HEK293T (cell line): ENCODE measurements around the gene ZDHHC16.

Source experiments
- CTCF ChIA-PET: fragments of 350-600 bp; formaldehyde crosslinking; extraction: SDS; loops from one replicate; lab custom pipeline; 2021; ENCODE audit warnings: antibody characterized with exemption, inconsistent platforms; lab: Yijun Ruan, JAX
- POLR2A ChIA-PET: fragments of 350-600 bp; formaldehyde crosslinking; extraction: SDS; loops from one replicate; lab custom pipeline; 2020; ENCODE audit warnings: antibody characterized with exemption, inconsistent platforms; lab: Yijun Ruan, JAX
- DNase-seq: peaks from one replicate; pipeline ENCODE4 v3.0.0; 2012; ENCODE audit warnings: mixed read lengths; ENCODE audit errors: extremely low spot score
- ARNT ChIP-seq: fragments of 450-650 bp; IDR thresholded peaks from 2 replicates; pipeline ENCODE4 v1.6.1; 2017; ENCODE audit warnings: mild to moderate bottlenecking
- BHLHE40 ChIP-seq: fragments of 450-650 bp; IDR thresholded peaks from 2 replicates; pipeline ENCODE4 v1.6.1; 2016; ENCODE audit warnings: mild to moderate bottlenecking, moderate library complexity, borderline replicate concordance
- CTBP1 ChIP-seq: fragments of 450-650 bp; IDR thresholded peaks from 2 replicates; pipeline ENCODE4 v1.6.1; 2016; ENCODE audit warnings: borderline replicate concordance
- ELF4 ChIP-seq: fragments of 450-650 bp; IDR thresholded peaks from 2 replicates; pipeline ENCODE4 v1.6.1; 2017; ENCODE audit warnings: antibody characterized with exemption
- FOXA1 ChIP-seq: fragments of 450-650 bp; IDR thresholded peaks from 2 replicates; pipeline ENCODE4 v1.6.1; 2016; ENCODE audit warnings: mild to moderate bottlenecking
- FOXK2 ChIP-seq: fragments of 450-650 bp; IDR thresholded peaks from 2 replicates; pipeline ENCODE4 v1.6.1; 2016; ENCODE audit warnings: mild to moderate bottlenecking
- FOXM1 ChIP-seq: fragments of 450-650 bp; IDR thresholded peaks from 2 replicates; pipeline ENCODE4 v1.6.1; 2017; ENCODE audit warnings: mild to moderate bottlenecking, borderline replicate concordance
- HDGF ChIP-seq: fragments of 450-650 bp; IDR thresholded peaks from 2 replicates; pipeline ENCODE4 v1.6.1; 2017; ENCODE audit warnings: antibody characterized with exemption, borderline replicate concordance
- L3MBTL2 ChIP-seq: fragments of 450-650 bp; conservative IDR thresholded peaks from 2 replicates; pipeline ENCODE4 v1.6.1; 2016; ENCODE audit warnings: mild to moderate bottlenecking
- LEF1 ChIP-seq: fragments of 450-650 bp; IDR thresholded peaks from 2 replicates; pipeline ENCODE4 v1.6.1; 2017; ENCODE audit warnings: mild to moderate bottlenecking, borderline replicate concordance
- NFRKB ChIP-seq: fragments of 450-650 bp; IDR thresholded peaks from 2 replicates; pipeline ENCODE4 v1.6.1; 2016; ENCODE audit warnings: mild to moderate bottlenecking, moderate library complexity
- SP1 ChIP-seq: fragments of 450-650 bp; IDR thresholded peaks from 2 replicates; pipeline ENCODE4 v1.6.1; 2017
- SUZ12 ChIP-seq: fragments of 450-650 bp; IDR thresholded peaks from 2 replicates; pipeline ENCODE4 v1.6.1; 2016; ENCODE audit warnings: mild to moderate bottlenecking
- TARDBP ChIP-seq: fragments of 450-650 bp; IDR thresholded peaks from 2 replicates; pipeline ENCODE4 v1.6.1; 2016
- ZNF384 ChIP-seq: fragments of 450-650 bp; IDR thresholded peaks from 2 replicates; pipeline ENCODE4 v1.6.1; 2016
- TF ChIP-seq, protein P1 (sequence below): fragments of 450-650 bp; IDR thresholded peaks from 2 replicates; pipeline ENCODE4 v1.6.1; 2016

The ZDHHC16 gene

DNA sequence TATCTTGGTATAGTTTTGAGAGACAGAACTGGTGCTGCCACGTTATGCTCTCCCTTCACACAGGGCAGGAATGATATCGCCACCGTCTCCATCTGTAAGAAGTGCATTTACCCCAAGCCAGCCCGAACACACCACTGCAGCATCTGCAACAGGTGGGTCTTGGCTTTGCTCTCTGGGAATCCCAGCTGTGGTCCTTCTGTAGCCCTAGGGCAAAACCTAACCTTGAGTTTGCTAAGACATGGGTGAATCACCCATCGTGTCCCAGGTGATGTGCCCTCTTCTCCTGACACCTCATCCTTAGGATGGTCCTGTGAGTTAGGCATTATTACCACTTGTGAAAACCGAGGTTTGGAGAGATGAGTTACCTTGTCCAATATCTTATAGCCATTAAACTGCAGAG is 6.4 kb downstream of the ZDHHC16 start:
- TF ChIP-seq ARNT (no peak), SUZ12 (no peak), FOXM1 (no peak), LEF1 (no peak), HDGF (no peak), BHLHE40 (no peak), ELF4 (no peak), L3MBTL2 (no peak), SP1 (no peak), FOXA1 (no peak), ZNF384 (no peak), TARDBP (no peak), NFRKB (no peak), FOXK2 (no peak)
- TF ChIP-seq, protein P1, sequence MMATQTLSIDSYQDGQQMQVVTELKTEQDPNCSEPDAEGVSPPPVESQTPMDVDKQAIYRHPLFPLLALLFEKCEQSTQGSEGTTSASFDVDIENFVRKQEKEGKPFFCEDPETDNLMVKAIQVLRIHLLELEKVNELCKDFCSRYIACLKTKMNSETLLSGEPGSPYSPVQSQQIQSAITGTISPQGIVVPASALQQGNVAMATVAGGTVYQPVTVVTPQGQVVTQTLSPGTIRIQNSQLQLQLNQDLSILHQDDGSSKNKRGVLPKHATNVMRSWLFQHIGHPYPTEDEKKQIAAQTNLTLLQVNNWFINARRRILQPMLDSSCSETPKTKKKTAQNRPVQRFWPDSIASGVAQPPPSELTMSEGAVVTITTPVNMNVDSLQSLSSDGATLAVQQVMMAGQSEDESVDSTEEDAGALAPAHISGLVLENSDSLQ = no peak
- ChIA-PET CTCF (interaction anchor here (0.6 kb wide), 1 partner anchor 12 kb away, joined by 3 read pairs; no protein-coding TSS in a partner anchor), POLR2A (interaction anchor here (1.2 kb wide), 1 partner anchor 46 kb away, joined by 3 read pairs; the partner anchor contains the start of gene UBTD1)
- no peak for DNase-seq

DNA sequence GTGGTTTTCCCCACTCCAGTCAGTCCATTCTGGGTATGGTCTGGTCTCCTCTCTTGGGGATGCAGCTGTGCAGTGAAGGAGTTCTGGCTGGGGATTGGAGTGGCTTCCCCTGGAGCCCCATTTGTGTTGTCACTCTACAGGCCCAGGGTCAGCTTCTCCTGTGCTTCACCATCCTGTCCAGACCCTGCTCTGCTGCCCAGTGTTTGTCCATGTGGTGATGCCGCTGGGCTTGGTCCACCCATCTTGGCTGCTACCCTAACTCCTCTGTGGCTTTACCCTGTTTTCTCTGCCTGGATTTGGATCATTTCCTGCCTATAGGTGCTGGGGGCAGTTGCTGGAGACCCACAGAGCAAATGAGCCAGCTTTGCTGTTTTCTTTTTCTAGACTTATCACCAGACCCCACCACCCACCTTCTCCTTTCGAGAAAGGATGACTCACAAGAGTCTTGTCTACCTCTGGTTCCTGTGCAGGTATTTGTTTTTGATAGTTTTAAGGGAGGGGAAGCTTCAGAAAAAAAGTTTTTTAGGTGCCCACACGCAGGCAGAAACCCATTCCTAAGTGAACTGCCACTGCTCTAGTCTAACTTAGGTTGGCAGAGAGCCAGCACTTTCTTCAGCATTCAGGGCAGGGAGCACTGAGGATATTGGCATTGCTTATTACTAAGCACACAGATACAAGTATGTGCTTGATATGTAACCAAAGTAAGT is 8.5 kb downstream of the ZDHHC16 start:
- ChIA-PET POLR2A (interaction anchor here (1.2 kb wide), 1 partner anchor 10 kb away, joined by 6 read pairs; no protein-coding TSS in a partner anchor), CTCF (no interaction called here)
- no peak for DNase-seq
- TF ChIP-seq SUZ12 (no peak), ZNF384 (no peak), FOXA1 (no peak), FOXM1 (no peak), NFRKB (no peak), L3MBTL2 (no peak), HDGF (no peak), ARNT (no peak), CTBP1 (no peak), LEF1 (no peak), TARDBP (no peak), ELF4 (no peak), FOXK2 (no peak), BHLHE40 (no peak), SP1 (no peak)
- TF ChIP-seq, protein P1 = no peak

DNA sequence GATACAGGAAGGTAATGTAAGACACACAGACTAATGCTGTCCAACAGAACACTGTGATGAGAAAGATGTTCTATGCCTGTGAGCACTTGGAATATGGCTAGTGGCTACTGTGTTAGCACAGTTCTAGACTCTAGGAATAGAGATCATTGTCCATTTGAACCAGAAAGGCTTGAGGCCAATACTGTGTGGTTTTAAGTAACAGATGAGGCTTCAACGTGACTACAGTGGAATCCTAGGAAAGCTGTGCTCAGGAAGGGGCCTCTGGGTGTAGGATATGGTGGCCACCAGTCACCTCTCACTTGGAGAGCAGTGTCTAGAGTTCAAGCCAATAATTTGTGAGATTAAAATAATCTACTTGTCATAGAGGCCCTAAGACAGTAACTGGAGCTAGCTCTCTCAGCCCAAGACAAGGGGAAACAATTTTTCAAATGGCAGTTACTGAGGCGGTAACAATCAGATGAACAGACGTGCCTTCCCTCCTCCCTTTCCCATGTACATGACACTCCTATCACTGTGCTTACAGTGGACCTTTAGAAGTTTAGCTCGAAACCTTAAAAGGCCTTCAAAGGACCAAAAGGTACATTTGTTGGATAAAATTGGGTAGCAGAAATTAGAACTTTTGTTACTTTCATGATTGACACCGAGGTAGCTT is 10.2 kb downstream of the ZDHHC16 start:
- ChIA-PET CTCF (no interaction called here), POLR2A (no interaction called here)
- TF ChIP-seq ELF4 = no peak
- DNase-seq = no peak

DNA sequence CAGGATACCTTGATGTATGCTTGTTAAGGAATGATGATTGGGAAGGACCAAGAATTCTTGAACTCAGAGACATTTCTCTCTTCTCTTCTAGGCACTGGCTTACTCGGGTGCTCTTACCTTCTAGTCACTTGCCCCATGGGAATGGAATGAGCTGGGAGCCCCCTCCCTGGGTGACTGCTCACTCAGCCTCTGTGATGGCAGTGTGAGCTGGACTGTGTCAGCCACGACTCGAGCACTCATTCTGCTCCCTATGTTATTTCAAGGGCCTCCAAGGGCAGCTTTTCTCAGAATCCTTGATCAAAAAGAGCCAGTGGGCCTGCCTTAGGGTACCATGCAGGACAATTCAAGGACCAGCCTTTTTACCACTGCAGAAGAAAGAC is 10.7 kb downstream of the ZDHHC16 start:
- ChIA-PET CTCF (no interaction called here), POLR2A (interaction anchor here (1.1 kb wide), 1 partner anchor 23 kb away, joined by 3 read pairs; no protein-coding TSS in a partner anchor)
- no peak for DNase-seq
- TF ChIP-seq CTBP1 = no peak
- TF ChIP-seq ELF4 = no peak
- no peak for TF ChIP-seq BHLHE40

DNA sequence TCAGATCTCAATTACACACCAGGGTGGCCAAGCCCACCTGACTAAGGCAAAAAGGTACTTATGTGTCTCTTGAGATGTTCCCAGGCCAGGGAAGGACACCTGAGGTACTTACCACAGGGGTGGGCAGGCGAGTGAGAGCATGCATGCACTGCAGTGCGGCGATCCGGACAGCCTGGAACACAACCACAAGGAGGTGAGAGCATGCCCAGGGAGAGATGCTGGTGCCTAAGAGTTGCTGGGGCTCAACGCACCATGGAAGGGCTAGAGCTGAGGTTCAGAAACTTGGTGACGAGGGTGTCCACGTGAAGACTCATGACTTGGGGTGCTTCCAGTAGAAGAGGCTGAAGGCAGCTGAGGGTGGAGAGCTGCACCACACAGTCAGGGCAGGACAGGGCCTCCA is 13.1 kb downstream of the ZDHHC16 start:
- ChIA-PET POLR2A (interaction anchor here (0.8 kb wide), 1 partner anchor 278 kb away, joined by 3 read pairs; the partner anchor contains the start of gene ZFYVE27), CTCF (no interaction called here)
- no peak for DNase-seq
- TF ChIP-seq FOXK2 (no peak), FOXA1 (no peak), NFRKB (no peak), BHLHE40 (no peak), L3MBTL2 (no peak), HDGF (no peak)
- TF ChIP-seq, protein P1 = no peak

DNA sequence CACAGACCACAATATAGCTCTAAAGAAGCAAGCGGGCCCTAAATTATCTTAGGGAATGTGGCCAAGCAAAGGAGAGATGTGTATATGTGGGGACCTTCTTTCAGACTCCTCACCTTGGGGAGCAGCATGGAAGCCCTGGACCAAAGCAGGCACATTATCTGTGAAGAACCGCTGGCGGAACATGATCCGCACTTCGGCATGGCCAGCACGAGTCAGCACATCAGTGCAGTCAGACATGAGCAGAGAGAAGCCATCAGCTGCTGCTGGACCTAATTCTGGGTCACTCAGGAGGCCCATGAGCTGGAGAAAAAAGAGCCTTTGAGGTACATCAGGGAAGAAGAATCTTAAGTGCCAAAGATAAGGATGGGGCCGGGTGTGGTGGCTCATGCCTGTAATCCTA is 14.0 kb downstream of the ZDHHC16 start:
- ChIA-PET CTCF (no interaction called here), POLR2A (interaction anchor here (0.8 to 1.4 kb wide), 2 partner anchors 15 to 277 kb away, joined by 3 to 4 read pairs; partner anchors contain the start of gene ZFYVE27)
- TF ChIP-seq CTBP1 (no peak), HDGF (no peak), NFRKB (no peak), BHLHE40 (no peak), L3MBTL2 (no peak), SP1 (no peak), SUZ12 (no peak), ZNF384 (no peak), FOXM1 (no peak), ELF4 (no peak), TARDBP (no peak), FOXK2 (no peak), FOXA1 (no peak), LEF1 (no peak)
- TF ChIP-seq, protein P1 = no peak
- no peak for DNase-seq
